DOHH2 (cell line): ENCODE measurements around the gene ANXA6.
A peak's percentile ranks its signal among the peaks of the same experiment; 100 is the strongest.

Experiments used
- EZH2phosphoT487 ChIP-seq: fragments of 200-600 bp; sonication (generic); IDR thresholded peaks from 2 replicates; pipeline ENCODE4 v1.6.1; 2017; ENCODE audit warnings: borderline replicate concordance, mild to moderate bottlenecking, antibody characterized with exemption, low read length, moderate library complexity, mixed read lengths
- TF ChIP-seq, protein P1 (sequence below): fragments of 200-600 bp; sonication (generic); IDR thresholded peaks from one replicate; pipeline ENCODE4 v1.5.1; 2014; ENCODE audit warnings: antibody characterized with exemption, mild to moderate bottlenecking, low read depth, low read length; ENCODE audit not compliant: poor library complexity, severe bottlenecking

DNA sequence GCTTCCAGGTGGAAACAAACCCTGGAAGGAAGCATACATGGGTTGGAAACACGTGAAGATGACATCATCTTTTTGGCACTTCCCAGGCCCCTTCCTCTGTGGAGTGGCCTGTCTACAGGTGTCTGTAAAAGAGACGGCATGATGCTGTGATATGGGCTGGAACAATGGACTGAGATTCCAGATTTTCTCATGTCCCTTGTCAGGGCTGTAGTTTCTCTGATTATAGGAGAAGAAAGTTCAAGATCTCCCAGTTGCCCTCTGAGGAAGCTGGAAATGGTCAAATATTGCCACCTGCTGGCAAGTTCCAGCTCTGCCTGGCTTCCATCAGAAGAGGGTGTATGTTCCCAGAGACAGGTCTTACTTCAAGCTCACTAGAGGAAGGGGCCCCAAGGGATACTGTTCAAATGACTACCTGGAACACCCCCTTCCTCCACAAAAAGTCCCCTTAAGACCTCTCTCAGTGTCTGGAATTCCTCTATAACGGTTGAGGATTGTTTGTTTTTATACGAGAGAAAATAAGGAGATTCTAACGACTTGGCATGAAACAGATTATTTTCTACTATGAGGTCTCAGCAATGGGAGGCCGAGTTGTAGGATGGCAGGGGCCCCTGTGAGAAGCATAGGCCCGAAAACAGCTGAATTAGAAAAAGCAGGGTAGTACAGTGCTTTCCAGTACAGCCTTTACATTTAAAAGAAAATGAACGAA lies 7.3 kb upstream of the ANXA6 start:
- TF ChIP-seq, protein P1, sequence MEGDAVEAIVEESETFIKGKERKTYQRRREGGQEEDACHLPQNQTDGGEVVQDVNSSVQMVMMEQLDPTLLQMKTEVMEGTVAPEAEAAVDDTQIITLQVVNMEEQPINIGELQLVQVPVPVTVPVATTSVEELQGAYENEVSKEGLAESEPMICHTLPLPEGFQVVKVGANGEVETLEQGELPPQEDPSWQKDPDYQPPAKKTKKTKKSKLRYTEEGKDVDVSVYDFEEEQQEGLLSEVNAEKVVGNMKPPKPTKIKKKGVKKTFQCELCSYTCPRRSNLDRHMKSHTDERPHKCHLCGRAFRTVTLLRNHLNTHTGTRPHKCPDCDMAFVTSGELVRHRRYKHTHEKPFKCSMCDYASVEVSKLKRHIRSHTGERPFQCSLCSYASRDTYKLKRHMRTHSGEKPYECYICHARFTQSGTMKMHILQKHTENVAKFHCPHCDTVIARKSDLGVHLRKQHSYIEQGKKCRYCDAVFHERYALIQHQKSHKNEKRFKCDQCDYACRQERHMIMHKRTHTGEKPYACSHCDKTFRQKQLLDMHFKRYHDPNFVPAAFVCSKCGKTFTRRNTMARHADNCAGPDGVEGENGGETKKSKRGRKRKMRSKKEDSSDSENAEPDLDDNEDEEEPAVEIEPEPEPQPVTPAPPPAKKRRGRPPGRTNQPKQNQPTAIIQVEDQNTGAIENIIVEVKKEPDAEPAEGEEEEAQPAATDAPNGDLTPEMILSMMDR = peak; percentile 92
- TF ChIP-seq EZH2phosphoT487 = no peak
